OCI-LY3 (cell line): ENCODE results near the gene CEP19.

Source experiments
- CTCF ChIP-seq: fragments of 200-600, 300-600 bp; sonication (generic); IDR thresholded peaks from 2 replicates; pipeline ENCODE4 v1.5.1; 2014; ENCODE audit warnings: antibody characterized with exemption, low read length, low read depth
- EZH2phosphoT487 ChIP-seq: fragments of 200-600 bp; shearing (Covaris generic); IDR thresholded peaks from 2 replicates; pipeline ENCODE4 v1.6.1; 2018; ENCODE audit warnings: antibody characterized with exemption, mixed run types, low read depth

GRCh38 chr3:196694202-196694638 is 17.8 kb downstream of the CEP19 start:
- TF ChIP-seq CTCF, result peak; percentile 10; the same call in 1 of the 2 replicates
- no peak for TF ChIP-seq EZH2phosphoT487
